Uterus (tissue), 4 donors: Measurements from ENCODE around the gene CIDEB. TPM values are rescaled to one million over a fixed set of nuclear protein-coding genes. Genes with fewer than 3 reads are reported as not detected.

Experiments
- DNase-seq, 2 donors: peaks; one replicate each; pipeline ENCODE4 v3.0.0-alpha.2; 2019 to 2020
- H3K27ac ChIP-seq, 2 donors: fragments of 200-600 bp; sonication (generic); 1 replicate in 1 of 2; 2 replicates in 1 of 2; pipeline ENCODE4 v1.5.1; 2016 to 2018
- H3K27me3 ChIP-seq, 2 donors: fragments of 200-600 bp; sonication (generic); one replicate each; pipeline ENCODE4 v1.5.1; 2018 to 2019; ENCODE audit warnings: control low read depth in 1 of 2
- H3K36me3 ChIP-seq, 2 donors: fragments of 200-600 bp; sonication (generic); one replicate each; pipeline ENCODE4 v1.5.1; 2019; ENCODE audit warnings: control low read depth in 1 of 2
- H3K4me1 ChIP-seq, 2 donors: fragments of 200-600 bp; sonication (generic); one replicate each; pipeline ENCODE4 v1.5.1; 2018 to 2019; ENCODE audit warnings: control low read depth in 1 of 2
- H3K4me3 ChIP-seq, 2 donors: fragments of 200-600 bp; sonication (generic); 1 replicate in 1 of 2; 2 replicates in 1 of 2; pipeline ENCODE4 v1.5.1; 2018 to 2019; ENCODE audit warnings: mild to moderate bottlenecking in 1 of 2
- H3K9me3 ChIP-seq, 2 donors: fragments of 200-600 bp; sonication (generic); one replicate each; pipeline ENCODE4 v1.5.1; 2019; ENCODE audit warnings: control low read depth in 1 of 2
- POLR2A ChIP-seq, 2 donors: fragments of 450-650 bp; IDR thresholded peaks; one replicate each; pipeline ENCODE4 v1.6.1; 2016; ENCODE audit warnings: antibody characterized with exemption in 2 of 2, mild to moderate bottlenecking in 1 of 2, moderate library complexity in 1 of 2
- intact Hi-C: fragments of 100-400 bp; cut with DNase I; formaldehyde crosslinking; loops from one replicate; pipeline ENCODE4 v1.15.1; 2023; ENCODE audit warnings: low total_unique reads
- total RNA-seq, 4 donors: library from RNA; depleted of rRNA in 3 of 4; stranded (reverse); fragments of >200 nt in 3 of 4; gene quantifications; one replicate each; pipeline versions ENCODE4 v1.1.0 to v1.2.4, GENCODE V29; 2014 to 2023
- TF ChIP-seq, protein P1 (sequence below), 4 experiments: fragments of 200-600 bp in 2 of 4; fragments of 450-650 bp in 2 of 4; sonication (generic) in 2 of 4; IDR thresholded peaks; one replicate each; pipeline ENCODE4 v1.5.1; 2016 to 2019; ENCODE audit warnings: antibody characterized with exemption in 4 of 4, mild to moderate bottlenecking in 2 of 4, moderate library complexity in 1 of 4
- donor health status: DM: yes; HTN: yes; CAD: no.

Gene CIDEB
- total RNA-seq, 4 donors from 2014 or later, result 1.3 to 25.5 (median 14.1) TPM

DNA sequence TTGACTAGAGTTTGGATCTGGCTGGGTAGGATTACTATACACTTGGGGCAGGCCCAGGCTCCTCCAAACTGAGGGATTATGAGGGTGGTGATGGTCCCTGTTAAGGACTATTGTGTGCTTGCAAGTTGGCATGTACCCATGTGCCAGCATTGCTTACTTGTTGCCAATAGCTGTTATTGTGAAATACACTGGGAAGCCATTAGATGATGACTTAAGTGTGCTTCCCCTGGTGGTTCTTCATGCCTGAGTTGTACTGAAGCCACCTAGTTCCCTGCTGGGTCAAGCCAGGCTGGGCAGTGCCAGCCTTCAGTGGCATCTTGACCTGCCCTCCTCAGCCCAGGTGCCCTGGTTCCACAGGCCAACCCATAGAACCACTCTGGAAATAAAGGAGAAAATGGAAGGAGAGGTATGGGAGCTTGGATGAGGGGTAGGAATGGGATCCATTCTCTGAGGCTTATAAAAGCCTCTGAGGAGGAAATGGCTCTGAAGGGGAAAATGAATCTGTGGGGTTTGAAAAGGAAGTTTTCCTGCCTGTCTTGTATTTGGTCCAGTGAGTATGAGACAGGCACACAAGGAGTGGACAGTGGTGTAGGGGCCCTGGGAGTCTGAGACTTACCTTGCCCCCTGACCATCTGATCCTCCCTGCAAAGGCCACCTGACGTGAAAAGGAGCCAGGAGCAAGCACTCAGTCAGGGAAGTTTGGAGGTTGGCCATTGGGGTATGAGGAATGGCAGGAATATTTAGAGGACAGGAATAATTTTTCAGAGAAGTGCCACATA is 4.2 kb upstream of the CIDEB start:
- intact Hi-C loops, result no loop called here

DNA sequence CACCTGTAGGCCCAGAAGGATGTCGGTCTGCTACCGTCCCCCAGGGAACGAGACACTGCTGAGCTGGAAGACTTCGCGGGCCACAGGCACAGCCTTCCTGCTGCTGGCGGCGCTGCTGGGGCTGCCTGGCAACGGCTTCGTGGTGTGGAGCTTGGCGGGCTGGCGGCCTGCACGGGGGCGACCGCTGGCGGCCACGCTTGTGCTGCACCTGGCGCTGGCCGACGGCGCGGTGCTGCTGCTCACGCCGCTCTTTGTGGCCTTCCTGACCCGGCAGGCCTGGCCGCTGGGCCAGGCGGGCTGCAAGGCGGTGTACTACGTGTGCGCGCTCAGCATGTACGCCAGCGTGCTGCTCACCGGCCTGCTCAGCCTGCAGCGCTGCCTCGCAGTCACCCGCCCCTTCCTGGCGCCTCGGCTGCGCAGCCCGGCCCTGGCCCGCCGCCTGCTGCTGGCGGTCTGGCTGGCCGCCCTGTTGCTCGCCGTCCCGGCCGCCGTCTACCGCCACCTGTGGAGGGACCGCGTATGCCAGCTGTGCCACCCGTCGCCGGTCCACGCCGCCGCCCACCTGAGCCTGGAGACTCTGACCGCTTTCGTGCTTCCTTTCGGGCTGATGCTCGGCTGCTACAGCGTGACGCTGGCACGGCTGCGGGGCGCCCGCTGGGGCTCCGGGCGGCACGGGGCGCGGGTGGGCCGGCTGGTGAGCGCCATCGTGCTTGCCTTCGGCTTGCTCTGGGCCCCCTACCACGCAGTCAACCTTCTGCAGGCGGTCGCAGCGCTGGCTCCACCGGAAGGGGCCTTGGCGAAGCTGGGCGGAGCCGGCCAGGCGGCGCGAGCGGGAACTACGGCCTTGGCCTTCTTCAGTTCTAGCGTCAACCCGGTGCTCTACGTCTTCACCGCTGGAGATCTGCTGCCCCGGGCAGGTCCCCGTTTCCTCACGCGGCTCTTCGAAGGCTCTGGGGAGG is 3.1 kb upstream of the CIDEB start, which contains the start of gene LTB4R:
Gene LTB4R (plus strand): TSS at position 857 of the 959 bp plus-strand sequence. CDS start 4,150 bp downstream, outside the sequence.
- TF ChIP-seq POLR2A (IDR thresholded peaks at IDR 0.05), result peak in 1 of 2 donors; percentile 30
- TF ChIP-seq, protein P1, sequence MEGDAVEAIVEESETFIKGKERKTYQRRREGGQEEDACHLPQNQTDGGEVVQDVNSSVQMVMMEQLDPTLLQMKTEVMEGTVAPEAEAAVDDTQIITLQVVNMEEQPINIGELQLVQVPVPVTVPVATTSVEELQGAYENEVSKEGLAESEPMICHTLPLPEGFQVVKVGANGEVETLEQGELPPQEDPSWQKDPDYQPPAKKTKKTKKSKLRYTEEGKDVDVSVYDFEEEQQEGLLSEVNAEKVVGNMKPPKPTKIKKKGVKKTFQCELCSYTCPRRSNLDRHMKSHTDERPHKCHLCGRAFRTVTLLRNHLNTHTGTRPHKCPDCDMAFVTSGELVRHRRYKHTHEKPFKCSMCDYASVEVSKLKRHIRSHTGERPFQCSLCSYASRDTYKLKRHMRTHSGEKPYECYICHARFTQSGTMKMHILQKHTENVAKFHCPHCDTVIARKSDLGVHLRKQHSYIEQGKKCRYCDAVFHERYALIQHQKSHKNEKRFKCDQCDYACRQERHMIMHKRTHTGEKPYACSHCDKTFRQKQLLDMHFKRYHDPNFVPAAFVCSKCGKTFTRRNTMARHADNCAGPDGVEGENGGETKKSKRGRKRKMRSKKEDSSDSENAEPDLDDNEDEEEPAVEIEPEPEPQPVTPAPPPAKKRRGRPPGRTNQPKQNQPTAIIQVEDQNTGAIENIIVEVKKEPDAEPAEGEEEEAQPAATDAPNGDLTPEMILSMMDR (IDR thresholded peaks at IDR 0.05), result peak in 2 of 4 experiments; percentile 28 to 35
- Histone ChIP-seq H3K36me3 (no peaks in the 10 kb centered on the region), H3K4me1 (peaks cover 5 to 11% of the 10 kb centered on the region in 2 donors), H3K9me3 (no peaks in the 10 kb centered on the region), H3K27ac (peak within 1 kb of the TSS; percentile 78 to 80), H3K27me3 (no peaks in the 10 kb centered on the region), H3K4me3 (peak within 1 kb of the TSS; percentile 32 to 61)
- peak in 1 of 2 donors; percentile 73 for DNase-seq
- intact Hi-C loops, result no loop called here

More for the DNA sequence above, 4.2 kb upstream of the CIDEB start:
- no peak for DNase-seq
- Histone ChIP-seq H3K27me3 (no peaks in the 10 kb centered on the region), H3K27ac (peak overlapping the region; percentile 78 to 80), H3K4me3 (peak overlapping the region in 1 of 2 donors; percentile 61), H3K4me1 (peaks cover 5 to 20% of the 10 kb centered on the region in 2 donors), H3K9me3 (no peaks in the 10 kb centered on the region), H3K36me3 (no peaks in the 10 kb centered on the region)
- TF ChIP-seq, protein P1 (IDR thresholded peaks at IDR 0.05), result no peak
- no peak for TF ChIP-seq POLR2A (IDR thresholded peaks at IDR 0.05)

DNA sequence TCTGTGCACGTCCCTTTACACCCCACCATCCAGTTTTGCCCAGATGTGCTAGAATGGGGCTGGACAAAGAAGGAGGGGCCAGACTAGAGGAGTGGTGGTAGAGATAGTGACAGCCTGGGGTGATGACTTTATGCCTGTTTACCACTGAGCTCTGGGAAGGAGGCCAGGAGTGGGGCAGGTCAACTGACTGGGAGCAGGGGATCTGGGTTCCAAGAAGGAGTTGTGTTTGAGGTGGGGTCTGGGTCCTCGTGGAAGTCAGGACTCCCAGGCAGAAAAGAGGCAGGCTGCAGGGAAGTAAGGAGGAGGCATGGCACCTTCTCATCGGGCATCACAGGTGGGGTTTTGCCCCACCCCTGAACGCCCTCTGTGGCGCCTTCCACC is 2.5 kb upstream of the CIDEB start:
- intact Hi-C loops, result no loop called here
- DNase-seq, result no peak

DNA sequence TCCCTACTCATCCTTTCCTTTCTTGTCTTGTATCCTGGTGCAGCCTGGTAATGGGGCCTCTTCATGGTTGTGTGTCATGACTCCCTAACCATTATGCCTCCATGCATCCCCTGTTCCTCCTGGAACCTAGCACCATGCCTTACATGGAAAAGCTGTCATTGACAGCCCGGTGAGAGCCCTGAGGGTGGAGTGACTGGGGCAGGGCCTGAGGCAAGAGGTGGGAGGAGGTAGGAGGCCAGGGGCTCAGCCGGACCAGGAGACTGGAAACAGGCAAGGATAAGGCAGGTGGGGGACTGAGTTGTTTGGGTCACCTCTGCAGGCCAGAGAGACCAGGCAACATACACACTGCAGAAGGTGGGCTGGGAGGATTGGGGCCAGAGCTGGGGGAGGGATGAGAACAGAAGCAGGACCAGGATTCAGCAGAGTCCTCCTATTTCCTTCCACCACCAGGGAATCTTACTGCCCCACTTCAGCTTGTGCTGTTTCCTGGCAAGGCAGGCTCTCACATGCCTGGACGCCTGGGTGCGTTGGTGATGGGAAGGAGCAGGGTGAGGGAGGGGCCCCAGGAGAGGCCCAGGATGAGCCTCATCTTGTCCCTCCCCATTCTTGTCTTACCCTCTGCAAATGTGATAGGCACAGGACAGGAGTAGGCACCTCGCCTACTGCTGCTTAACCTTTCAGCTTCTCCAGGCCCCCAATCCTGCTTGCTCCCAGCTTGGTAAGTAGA is 1.9 kb upstream of the CIDEB start, which contains the start of gene LTB4R2:
Gene LTB4R2 (plus strand): TSS at position 603 of the 727 bp plus-strand sequence. CDS start 525 bp downstream, outside the sequence.
- Histone ChIP-seq H3K9me3 (no peaks in the 10 kb centered on the region), H3K36me3 (no peaks in the 10 kb centered on the region), H3K4me1 (peaks cover 5 to 11% of the 10 kb centered on the region in 2 donors), H3K27ac (peak within 1 kb of the TSS; percentile 78 to 80), H3K4me3 (peak within 1 kb of the TSS; percentile 32 to 61), H3K27me3 (no peaks in the 10 kb centered on the region)
- no peak for DNase-seq
- intact Hi-C loops, result no loop called here
- TF ChIP-seq, protein P1 (IDR thresholded peaks at IDR 0.05), result no peak
- TF ChIP-seq POLR2A (IDR thresholded peaks at IDR 0.05), result no peak

More for the DNA sequence above, 2.5 kb upstream of the CIDEB start:
- Histone ChIP-seq H3K27ac (peak overlapping the region; percentile 78 to 80), H3K27me3 (no peaks in the 10 kb centered on the region), H3K4me1 (peaks cover 5 to 11% of the 10 kb centered on the region in 2 donors), H3K36me3 (no peaks in the 10 kb centered on the region), H3K9me3 (no peaks in the 10 kb centered on the region), H3K4me3 (peak overlapping the region in 1 of 2 donors; percentile 61)
- no peak for TF ChIP-seq POLR2A (IDR thresholded peaks at IDR 0.05)
